ENCODE results near the gene PLEKHJ1.

Gene PLEKHJ1

DNA sequence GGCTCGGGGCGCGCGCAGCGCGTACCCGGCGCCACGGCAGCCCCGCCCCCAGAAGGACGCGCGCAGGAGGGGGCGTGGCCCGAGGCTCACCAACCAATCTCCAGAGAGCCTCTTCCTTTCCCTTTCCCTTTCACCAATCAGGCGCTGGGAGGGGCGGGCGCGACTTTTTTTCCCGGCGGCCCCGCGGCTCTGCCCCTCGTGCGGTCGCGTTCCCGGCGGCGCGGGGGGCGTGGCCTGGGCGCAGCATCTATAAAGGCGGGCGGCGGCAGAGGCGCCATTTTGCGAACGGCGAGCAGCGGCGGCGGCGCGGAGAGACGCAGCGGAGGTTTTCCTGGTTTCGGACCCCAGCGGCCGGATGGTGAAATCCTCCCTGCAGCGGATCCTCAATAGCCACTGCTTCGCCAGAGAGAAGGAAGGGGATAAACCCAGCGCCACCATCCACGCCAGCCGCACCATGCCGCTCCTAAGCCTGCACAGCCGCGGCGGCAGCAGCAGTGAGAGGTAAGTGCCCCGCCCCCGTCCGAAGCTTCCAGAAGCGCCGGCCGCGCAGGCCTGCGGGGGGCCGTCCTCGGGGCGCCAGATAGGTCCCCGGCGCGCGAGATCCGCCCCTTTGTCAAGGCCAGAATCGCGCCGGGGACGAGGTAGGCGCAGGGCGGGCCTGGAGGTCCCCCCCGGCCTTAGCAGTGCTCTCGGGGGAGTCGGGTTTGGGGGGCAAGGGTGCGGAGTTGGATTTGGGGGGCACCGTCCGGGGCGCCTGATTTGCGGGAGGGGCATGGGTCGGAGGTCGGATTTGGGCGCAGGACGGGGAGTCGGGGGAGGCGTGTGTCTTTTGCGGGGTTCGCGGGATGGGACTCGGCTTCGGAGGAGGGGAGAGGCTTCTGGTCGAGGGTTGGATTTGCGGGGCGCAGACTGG is 33.4 kb upstream of the PLEKHJ1 start:
- DNase-seq: peak; percentile 97

DNA sequence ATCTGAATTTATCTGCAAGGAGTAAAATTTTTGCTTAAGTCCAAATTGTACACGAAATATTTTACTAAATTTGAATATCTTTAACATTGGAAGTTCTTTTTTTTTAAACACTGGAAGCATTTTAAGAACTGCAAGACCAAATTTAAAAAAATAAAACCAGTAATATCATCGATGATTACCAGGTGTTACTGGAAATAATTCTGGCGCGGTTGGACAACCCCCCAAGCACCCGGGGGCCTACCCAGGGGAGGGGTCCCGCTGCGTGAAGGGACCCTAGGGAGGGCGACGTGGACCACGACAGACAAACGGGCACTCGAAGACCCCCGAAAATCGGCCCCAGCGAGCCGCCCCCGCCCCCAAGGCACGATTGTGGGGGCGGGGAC is 32.7 kb upstream of the PLEKHJ1 start:
- no peak for DNase-seq

GRCh38 chr19:2268480-2268830 is 32.3 kb upstream of the PLEKHJ1 start:
- DNase-seq: no peak

- DNase-seq: peak; percentile 87
Observed at GRCh38 chr19:2266183-2266993, 30.3 kb upstream of the PLEKHJ1 start.

DNA sequence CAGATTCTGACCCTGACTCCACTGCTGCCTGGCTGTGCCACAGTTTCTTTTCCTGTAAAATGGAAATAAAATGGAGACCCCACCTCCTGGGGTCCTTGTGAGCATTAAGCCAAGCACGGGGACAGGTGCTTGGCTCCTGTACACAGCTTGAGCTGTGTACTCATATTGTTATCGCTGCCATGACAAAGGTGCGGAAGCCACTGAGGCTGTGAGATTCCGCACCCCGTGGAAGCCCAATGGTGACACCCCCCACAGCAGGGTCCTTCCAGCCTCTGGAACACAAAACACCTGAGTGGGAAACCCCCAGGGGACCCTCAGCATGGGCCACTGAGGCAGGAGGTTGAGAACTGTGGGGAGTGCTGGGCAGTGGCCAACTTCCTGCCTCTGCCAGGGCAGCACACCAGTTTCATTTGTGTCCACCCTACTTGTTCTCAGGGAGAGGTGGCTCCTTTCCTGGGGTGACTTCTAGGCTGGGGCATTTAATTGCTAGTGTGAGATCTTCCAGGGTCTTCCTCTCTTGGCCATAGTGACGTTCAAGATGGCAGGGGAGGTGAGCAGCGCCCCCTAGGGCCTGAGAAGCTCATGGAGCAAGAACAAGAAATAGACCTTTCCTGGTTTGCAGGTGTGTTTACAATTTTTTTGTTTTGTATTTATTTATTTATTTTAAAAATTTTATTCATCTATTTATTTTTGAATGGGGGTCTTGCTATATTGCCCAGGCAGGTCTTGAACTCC is 25.5 kb upstream of the PLEKHJ1 start:
- DNase-seq: no peak

DNA sequence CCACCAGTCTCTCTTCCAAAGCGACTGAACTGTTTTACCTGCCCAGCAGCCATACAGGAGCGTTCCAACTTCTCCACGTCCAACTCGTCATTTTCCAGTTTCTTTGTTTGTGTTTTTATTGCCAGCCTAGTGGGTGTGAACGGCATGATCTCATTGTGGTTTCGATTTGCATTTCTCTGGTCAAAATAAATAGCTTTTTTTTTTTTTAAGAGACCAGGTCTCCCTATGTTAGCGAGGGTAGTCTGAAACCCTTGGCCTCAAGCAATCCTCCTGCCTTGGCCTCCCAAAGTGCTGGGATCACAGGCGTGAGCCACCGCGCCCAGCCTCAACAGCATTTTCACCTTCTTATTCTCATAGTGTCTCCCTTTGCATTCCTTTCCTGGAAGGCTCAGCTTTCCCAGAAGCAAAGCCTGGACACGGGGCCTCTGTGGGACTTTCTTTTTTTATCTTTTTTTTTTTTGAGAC is 24.2 kb upstream of the PLEKHJ1 start:
- no peak for DNase-seq

DNA sequence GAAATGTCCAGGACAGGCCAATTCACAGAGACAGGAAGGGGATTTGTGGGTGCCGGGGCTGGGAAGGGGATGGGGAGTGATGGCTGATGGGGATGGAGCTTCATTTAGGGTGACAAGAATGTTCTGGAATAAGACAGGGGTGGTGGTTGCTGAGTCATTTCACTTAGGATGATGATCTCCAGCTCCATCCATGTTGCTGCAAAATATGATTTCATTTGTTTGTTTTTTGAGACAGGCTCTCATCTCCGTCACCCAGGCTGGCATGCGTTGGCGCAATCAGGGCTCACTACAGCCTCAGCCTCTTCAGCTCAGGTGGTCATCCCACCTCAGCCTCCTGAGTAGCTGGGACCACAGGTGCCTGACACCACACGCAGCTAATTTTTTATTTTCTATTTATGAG is 23.2 kb upstream of the PLEKHJ1 start:
- DNase-seq: no peak

DNA sequence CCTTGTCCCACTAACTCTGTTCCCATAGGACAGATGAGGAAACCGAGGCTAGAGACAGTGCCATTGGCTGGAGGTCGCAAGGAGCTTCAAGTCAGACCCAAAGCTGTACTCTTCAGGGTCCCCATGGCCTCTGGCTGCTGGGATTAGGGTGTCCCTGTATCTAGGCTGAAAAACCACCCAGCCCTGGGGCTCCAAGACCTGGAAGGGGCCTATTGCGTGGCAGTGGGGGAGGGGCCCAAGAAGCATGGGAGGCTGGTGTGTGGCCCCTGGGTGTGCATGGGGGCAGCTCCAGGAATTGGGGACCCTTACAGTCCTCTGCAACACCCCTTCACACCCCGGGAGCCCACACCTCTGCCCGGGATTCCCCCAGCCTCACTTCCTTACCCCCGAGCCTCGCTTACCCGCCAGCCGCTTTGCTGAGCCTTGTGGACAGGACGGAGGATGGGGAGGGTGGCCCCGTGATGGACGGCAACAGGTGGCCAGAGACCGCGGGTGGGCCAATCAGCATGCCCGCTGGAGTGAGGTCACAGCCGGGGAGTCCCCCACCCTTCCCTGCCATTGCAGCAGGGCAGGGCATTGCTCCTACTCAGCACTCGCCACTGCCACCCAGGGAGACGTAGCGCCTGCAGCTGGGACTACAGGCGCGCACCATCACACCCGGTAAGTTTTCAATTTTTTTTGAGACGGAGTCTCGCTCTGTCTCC is 20.0 kb upstream of the PLEKHJ1 start, which contains the start of gene JSRP1:
Gene JSRP1 (minus strand): TSS at position 436 of the 704 bp plus-strand sequence. CDS start 1,103 bp downstream, outside the sequence.
- no peak for DNase-seq

DNA sequence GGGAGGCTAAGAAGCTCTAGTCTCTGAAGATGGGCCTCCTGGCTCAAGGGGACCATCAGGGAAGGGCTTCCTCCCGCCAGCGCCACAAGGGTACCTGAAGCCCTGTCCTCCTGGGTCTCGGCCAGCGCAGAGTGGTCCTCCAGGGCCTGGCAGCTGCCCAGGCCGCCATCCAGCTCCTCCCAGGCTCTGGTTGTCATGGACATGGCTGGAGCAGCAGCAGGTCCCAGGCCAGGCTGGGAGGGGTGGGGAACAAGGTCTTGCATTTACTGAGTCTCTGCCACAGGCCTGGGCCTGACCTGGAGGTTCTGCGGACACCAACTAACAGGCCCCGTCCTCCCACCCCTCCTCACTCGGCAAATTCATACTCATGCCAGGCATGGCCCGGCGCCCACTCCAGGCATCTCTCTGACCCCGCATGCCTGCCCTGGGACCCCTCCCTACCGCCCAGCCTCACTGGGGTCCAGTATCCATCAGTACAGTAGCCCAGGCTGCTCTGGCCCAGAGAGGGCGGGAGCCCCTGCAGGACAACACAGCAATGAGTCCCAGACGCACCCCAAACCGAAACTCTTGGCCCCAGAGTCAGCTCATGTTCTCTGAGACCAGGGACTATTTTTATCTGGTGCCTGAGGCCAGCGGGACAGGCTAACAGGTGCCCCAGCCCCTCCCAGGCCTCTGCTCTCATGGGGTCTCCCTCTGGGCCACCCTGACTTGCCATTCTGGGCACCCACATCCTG is 19.1 kb upstream of the PLEKHJ1 start:
- DNase-seq: no peak

GRCh38 chr19:2254064-2254872 is 18.1 kb upstream of the PLEKHJ1 start:
- DNase-seq: peak; percentile 37

- DNase-seq: no peak
Observed at GRCh38 chr19:2253106-2254063, 17.3 kb upstream of the PLEKHJ1 start.

DNA sequence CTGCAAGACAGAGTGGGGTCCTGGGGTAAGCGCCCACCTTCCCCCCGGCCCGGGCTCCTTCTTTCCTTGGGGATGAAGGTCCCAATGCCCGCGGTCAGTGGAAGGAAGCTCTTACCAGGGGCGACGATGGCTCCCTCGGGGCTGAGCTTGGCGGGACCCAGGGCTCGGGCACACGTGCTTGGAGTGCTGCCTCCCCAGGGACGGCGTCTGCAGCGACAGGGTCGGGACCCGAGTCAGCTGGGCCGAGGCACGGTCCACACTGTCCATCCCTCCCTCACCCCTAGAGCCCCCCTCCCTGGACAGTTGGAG is 16.6 kb upstream of the PLEKHJ1 start:
- no peak for DNase-seq

GRCh38 chr19:2252055-2252796 is 16.1 kb upstream of the PLEKHJ1 start:
- no peak for DNase-seq

GRCh38 chr19:2251106-2252054 is 15.3 kb upstream of the PLEKHJ1 start:
- no peak for DNase-seq

GRCh38 chr19:2250766-2251105 is 14.6 kb upstream of the PLEKHJ1 start:
- no peak for DNase-seq

DNA sequence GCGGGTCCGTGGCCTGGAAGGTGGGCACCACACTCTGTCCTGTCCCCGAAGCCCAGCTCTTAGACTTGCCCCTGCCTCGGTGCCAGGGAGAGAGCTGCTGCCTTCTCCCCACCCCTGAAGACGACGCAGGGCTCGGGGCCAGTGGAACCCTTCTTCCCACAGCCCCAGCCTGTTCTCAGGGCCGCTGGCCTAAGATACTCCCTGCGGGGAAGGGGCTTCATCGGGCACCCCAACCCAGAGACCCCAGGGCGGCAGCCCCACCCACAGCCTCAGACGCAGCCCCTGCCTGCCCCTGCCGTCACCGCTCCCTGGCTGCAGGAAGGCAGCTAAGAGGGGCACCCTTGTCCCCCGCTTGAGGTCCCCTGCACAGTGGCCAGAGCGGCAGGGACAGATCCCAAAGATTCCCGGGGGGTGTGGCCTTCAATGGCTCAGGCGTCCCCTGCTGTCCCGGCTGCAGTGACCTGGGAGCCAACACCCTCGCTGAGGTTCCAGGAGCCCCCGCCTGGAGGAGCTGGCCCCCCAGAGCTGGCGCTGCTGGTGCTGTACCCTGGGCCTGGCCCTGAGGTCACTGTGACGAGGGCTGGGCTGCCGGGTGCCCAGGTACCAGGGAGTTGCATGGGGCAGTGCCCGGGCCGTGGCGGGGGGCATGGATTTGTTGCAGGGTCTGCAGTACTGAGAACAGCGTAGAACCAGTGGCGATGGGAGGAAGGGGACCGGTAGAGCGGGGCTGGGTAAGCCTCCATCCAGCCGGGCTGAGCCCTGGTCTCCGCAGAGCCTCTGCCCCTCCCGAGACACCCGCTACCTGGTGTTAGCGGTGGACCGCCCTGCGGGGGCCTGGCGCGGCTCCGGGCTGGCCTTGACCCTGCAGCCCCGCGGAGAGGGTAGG is 14.0 kb upstream of the PLEKHJ1 start:
- no peak for DNase-seq
